H1 (cell line): ENCODE data around the gene MSI2.

ENCODE experiments used
- BACH1 ChIP-seq: IDR thresholded peaks from 2 replicates; pipeline ENCODE4 v1.6.1; 2012; ENCODE audit warnings: low read length, improper control_type of control experiment
- EZH2 ChIP-seq: fragments of 200-600 bp; sonication (generic); IDR thresholded peaks from 2 replicates; pipeline ENCODE4 v1.7.1; 2012; ENCODE audit warnings: low read depth, mild to moderate bottlenecking, moderate library complexity, low read length, inconsistent platforms; ENCODE audit not compliant: severe bottlenecking
- GABPA ChIP-seq: IDR thresholded peaks from 2 replicates; pipeline ENCODE4 v1.6.1; 2011; ENCODE audit warnings: mild to moderate bottlenecking, low read length, moderate library complexity, borderline replicate concordance; ENCODE audit not compliant: insufficient read depth
- POLR2A ChIP-seq, 2 experiments: IDR thresholded peaks; 1 replicate in 1 of 2; 2 replicates in 1 of 2; pipeline ENCODE4 v1.6.1; 2011; ENCODE audit warnings: low read depth in 2 of 2, low read length in 2 of 2, mild to moderate bottlenecking in 2 of 2; ENCODE audit errors: control extremely low read depth in 1 of 2
- RFX5 ChIP-seq: IDR thresholded peaks from 2 replicates; pipeline ENCODE4 v1.6.1; 2011; ENCODE audit warnings: low read depth, low read length, improper control_type of control experiment, borderline replicate concordance
- YY1 ChIP-seq: IDR thresholded peaks from 2 replicates; pipeline ENCODE4 v1.6.1; 2011; ENCODE audit warnings: low read depth, mild to moderate bottlenecking, low read length
- ZNF274 ChIP-seq: IDR thresholded peaks from 2 replicates; pipeline ENCODE4 v1.7.0; 2012; ENCODE audit warnings: low read length, borderline replicate concordance; ENCODE audit errors: extremely low read depth
- TF ChIP-seq, protein P1 (sequence below), 3 experiments: IDR thresholded peaks; 1 replicate in 2 of 3; 2 replicates in 1 of 3; pipeline versions ENCODE4 v1.5.1 to v1.6.1; 2011; ENCODE audit warnings: low read length in 3 of 3, mild to moderate bottlenecking in 3 of 3, inconsistent platforms in 2 of 3, low read depth in 1 of 3, moderate library complexity in 1 of 3; ENCODE audit not compliant: insufficient read depth in 1 of 3; ENCODE audit errors: control extremely low read depth in 1 of 3
- TF ChIP-seq, protein P2 (sequence below): IDR thresholded peaks from 2 replicates; pipeline ENCODE4 v1.6.1; 2011; ENCODE audit warnings: low read depth, mild to moderate bottlenecking, low read length; ENCODE audit not compliant: insufficient read depth

DNA sequence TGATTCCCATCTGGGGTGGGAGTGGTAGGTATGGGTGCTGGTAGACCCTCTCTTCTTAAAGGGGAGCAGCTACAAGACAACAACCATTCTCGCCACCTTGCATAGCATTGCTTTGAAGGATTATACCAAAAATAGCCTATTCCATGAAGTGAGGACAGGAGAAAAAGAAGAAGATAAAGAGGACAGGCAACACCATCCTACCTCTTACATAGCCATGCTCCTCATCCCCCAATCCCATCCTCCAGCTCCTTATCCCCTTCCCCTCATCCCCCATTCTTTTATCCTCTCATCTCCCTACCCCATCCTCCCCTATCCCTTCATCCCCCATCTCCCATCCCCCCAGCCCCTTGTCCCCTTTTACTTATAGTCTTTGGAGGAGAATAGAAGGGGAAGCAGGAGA lies 459.7 kb downstream of the MSI2 start:
- TF ChIP-seq, protein P1, sequence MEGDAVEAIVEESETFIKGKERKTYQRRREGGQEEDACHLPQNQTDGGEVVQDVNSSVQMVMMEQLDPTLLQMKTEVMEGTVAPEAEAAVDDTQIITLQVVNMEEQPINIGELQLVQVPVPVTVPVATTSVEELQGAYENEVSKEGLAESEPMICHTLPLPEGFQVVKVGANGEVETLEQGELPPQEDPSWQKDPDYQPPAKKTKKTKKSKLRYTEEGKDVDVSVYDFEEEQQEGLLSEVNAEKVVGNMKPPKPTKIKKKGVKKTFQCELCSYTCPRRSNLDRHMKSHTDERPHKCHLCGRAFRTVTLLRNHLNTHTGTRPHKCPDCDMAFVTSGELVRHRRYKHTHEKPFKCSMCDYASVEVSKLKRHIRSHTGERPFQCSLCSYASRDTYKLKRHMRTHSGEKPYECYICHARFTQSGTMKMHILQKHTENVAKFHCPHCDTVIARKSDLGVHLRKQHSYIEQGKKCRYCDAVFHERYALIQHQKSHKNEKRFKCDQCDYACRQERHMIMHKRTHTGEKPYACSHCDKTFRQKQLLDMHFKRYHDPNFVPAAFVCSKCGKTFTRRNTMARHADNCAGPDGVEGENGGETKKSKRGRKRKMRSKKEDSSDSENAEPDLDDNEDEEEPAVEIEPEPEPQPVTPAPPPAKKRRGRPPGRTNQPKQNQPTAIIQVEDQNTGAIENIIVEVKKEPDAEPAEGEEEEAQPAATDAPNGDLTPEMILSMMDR (IDR thresholded peaks at IDR 0.05; ENCODE audit: control extremely low read depth in 1 of 3, insufficient read depth in 1 of 3, low read depth in 1 of 3, low read length in 3 of 3) = no peak
- no peak for TF ChIP-seq ZNF274
- TF ChIP-seq YY1 = no peak
- no peak for TF ChIP-seq POLR2A (IDR thresholded peaks at IDR 0.05; ENCODE audit: control extremely low read depth in 1 of 2, low read depth in 2 of 2, low read length in 2 of 2)
- TF ChIP-seq GABPA = no peak
- TF ChIP-seq RFX5 = no peak
- TF ChIP-seq, protein P2, sequence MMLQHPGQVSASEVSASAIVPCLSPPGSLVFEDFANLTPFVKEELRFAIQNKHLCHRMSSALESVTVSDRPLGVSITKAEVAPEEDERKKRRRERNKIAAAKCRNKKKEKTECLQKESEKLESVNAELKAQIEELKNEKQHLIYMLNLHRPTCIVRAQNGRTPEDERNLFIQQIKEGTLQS = no peak
- TF ChIP-seq BACH1 = no peak
- TF ChIP-seq EZH2 = no peak
